HUES6 (cell line): Measurements from ENCODE around the gene IFNK.

ENCODE experiments used
- H3K27ac ChIP-seq: 2 replicates; pipeline ENCODE4 v1.7.0; 2013; ENCODE audit warnings: low read depth, mild to moderate bottlenecking, low read length, inconsistent platforms
- H3K27me3 ChIP-seq: 2 replicates; pipeline ENCODE4 v1.6.1; 2013; ENCODE audit warnings: low read length; ENCODE audit not compliant: control insufficient read depth, insufficient read depth
- H3K36me3 ChIP-seq: 2 replicates; pipeline ENCODE4 v1.6.1; 2013; ENCODE audit warnings: low read length; ENCODE audit not compliant: control insufficient read depth, insufficient read depth
- H3K4me1 ChIP-seq: 2 replicates; pipeline ENCODE4 v1.6.1; 2013; ENCODE audit warnings: low read length; ENCODE audit not compliant: control insufficient read depth, insufficient read depth
- H3K4me3 ChIP-seq: 2 replicates; pipeline ENCODE4 v1.5.1; 2013; ENCODE audit warnings: low read depth, low read length
- H3K9ac ChIP-seq: one replicate; pipeline ENCODE4 v1.6.1; 2013; ENCODE audit warnings: mild to moderate bottlenecking, low read length
- H3K9me3 ChIP-seq: 2 replicates; pipeline ENCODE4 v1.6.1; 2013; ENCODE audit warnings: low read depth, low read length; ENCODE audit not compliant: control insufficient read depth, insufficient read depth

Gene IFNK

GRCh38 chr9:27524236-27524635, at the start of gene IFNK:
Gene IFNK, plus strand, starts transcription at chr9:27524290. Its CDS starts 47 bp downstream, at chr9:27524337.
- H3K36me3 ChIP-seq, result no peaks in the 10 kb centered on the region

GRCh38 chr9:27474305-27474704, 49.8 kb upstream of the IFNK start:
- no peak overlapping the region for H3K4me3 ChIP-seq
- H3K27ac ChIP-seq, result no peak overlapping the region
- H3K9me3 ChIP-seq, result peaks cover 13% of the 10 kb centered on the region
- H3K36me3 ChIP-seq, result no peaks in the 10 kb centered on the region
- no peak overlapping the region for H3K9ac ChIP-seq
- H3K4me1 ChIP-seq, result peaks cover 23% of the 10 kb centered on the region
- no peaks in the 10 kb centered on the region for H3K27me3 ChIP-seq

More at GRCh38 chr9:27524236-27524635, at the start of gene IFNK:
- Histone ChIP-seq H3K9me3 (no peaks in the 10 kb centered on the region), H3K9ac (no peak within 1 kb of the TSS), H3K27me3 (peaks cover 10% of the 10 kb centered on the region; the same call in 1 of the 2 replicates), H3K27ac (no peak within 1 kb of the TSS), H3K4me3 (no peak within 1 kb of the TSS), H3K4me1 (peaks cover 33% of the 10 kb centered on the region)

- Histone ChIP-seq H3K36me3 (no peaks in the 10 kb centered on the region), H3K4me1 (peaks cover 22% of the 10 kb centered on the region), H3K27me3 (no peaks in the 10 kb centered on the region), H3K4me3 (no peak overlapping the region), H3K9ac (no peak overlapping the region), H3K27ac (no peak overlapping the region), H3K9me3 (peaks cover 17% of the 10 kb centered on the region)
Measured at GRCh38 chr9:27475057-27475595, 49.0 kb upstream of the IFNK start.

- Histone ChIP-seq H3K9ac (no peak overlapping the region), H3K36me3 (no peaks in the 10 kb centered on the region), H3K27ac (no peak overlapping the region), H3K4me1 (peaks cover 10% of the 10 kb centered on the region; the same call in 1 of the 2 replicates), H3K9me3 (peaks cover 17% of the 10 kb centered on the region), H3K27me3 (no peaks in the 10 kb centered on the region), H3K4me3 (no peak overlapping the region)
Measured at GRCh38 chr9:27476870-27477515, 47.1 kb upstream of the IFNK start.

- H3K9ac ChIP-seq, result no peak overlapping the region
- H3K27me3 ChIP-seq, result no peaks in the 10 kb centered on the region
- H3K4me3 ChIP-seq, result no peak overlapping the region
- H3K36me3 ChIP-seq, result no peaks in the 10 kb centered on the region
- peaks cover 17% of the 10 kb centered on the region for H3K9me3 ChIP-seq
- H3K27ac ChIP-seq, result no peak overlapping the region
- H3K4me1 ChIP-seq, result peaks cover 5% of the 10 kb centered on the region; the same call in 1 of the 2 replicates
Measured at GRCh38 chr9:27478322-27478721, 45.8 kb upstream of the IFNK start.

DNA sequence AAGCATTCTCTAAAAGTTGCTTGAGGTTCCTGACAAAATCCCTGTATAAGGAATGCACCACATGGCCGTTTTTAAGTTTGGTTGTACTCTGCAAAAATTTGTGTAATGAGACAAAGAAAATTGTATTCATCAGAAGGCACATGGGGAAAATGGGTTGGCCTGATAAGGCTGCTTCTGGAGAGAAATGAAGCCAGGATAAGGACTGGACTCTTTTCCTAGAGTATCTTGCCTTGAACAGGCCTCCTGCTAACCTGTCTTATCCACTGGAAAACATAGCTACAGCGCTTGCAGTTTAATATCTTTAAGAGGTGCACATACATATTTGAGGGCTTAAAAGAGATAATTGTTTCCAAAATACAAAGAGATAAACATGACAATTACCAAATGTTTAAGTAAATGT, 41.4 kb upstream of the IFNK start:
- Histone ChIP-seq H3K4me3 (no peak overlapping the region), H3K27me3 (no peaks in the 10 kb centered on the region), H3K36me3 (no peaks in the 10 kb centered on the region), H3K9me3 (peaks cover 17% of the 10 kb centered on the region), H3K4me1 (peaks cover 5% of the 10 kb centered on the region), H3K9ac (no peak overlapping the region), H3K27ac (no peak overlapping the region)

- H3K27me3 ChIP-seq, result no peaks in the 10 kb centered on the region
- H3K4me3 ChIP-seq, result no peak overlapping the region
- H3K9ac ChIP-seq, result no peak overlapping the region
- no peaks in the 10 kb centered on the region for H3K36me3 ChIP-seq
- peaks cover 9% of the 10 kb centered on the region for H3K4me1 ChIP-seq
- peaks cover 11% of the 10 kb centered on the region for H3K9me3 ChIP-seq
- no peak overlapping the region for H3K27ac ChIP-seq
Measured at GRCh38 chr9:27483576-27483975, 40.5 kb upstream of the IFNK start.

DNA sequence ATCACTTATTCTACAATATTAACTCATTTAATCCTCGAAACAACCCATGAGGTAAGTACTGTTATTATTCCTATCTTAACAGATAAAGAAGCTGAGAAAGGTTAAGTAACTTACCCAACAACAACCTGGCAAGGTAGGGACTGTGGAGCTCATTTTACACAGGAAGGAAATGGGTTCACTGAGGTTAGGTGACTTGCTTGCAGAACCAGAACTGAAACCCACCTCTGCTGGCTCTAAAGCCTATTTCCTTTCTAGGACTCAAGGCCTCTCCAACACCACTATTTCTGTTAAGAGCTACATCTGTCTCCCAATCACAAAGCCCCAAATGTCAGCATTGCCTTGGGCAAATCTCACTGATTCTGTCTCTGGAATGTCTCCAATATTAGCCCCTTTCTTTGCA, 38.9 kb upstream of the IFNK start:
- no peaks in the 10 kb centered on the region for H3K9me3 ChIP-seq
- H3K9ac ChIP-seq, result no peak overlapping the region
- no peaks in the 10 kb centered on the region for H3K36me3 ChIP-seq
- no peak overlapping the region for H3K27ac ChIP-seq
- H3K4me1 ChIP-seq, result peaks cover 21% of the 10 kb centered on the region
- H3K4me3 ChIP-seq, result no peak overlapping the region
- H3K27me3 ChIP-seq, result no peaks in the 10 kb centered on the region

GRCh38 chr9:27487128-27487640, 36.9 kb upstream of the IFNK start:
- H3K27me3 ChIP-seq, result no peaks in the 10 kb centered on the region
- no peaks in the 10 kb centered on the region for H3K36me3 ChIP-seq
- H3K4me3 ChIP-seq, result no peak overlapping the region
- no peak overlapping the region for H3K9ac ChIP-seq
- no peak overlapping the region for H3K27ac ChIP-seq
- peaks cover 21% of the 10 kb centered on the region for H3K4me1 ChIP-seq
- no peaks in the 10 kb centered on the region for H3K9me3 ChIP-seq

GRCh38 chr9:27487927-27488326, 36.2 kb upstream of the IFNK start:
- Histone ChIP-seq H3K9me3 (no peaks in the 10 kb centered on the region), H3K36me3 (no peaks in the 10 kb centered on the region), H3K27ac (no peak overlapping the region), H3K4me3 (no peak overlapping the region), H3K9ac (no peak overlapping the region), H3K4me1 (peaks cover 21% of the 10 kb centered on the region), H3K27me3 (no peaks in the 10 kb centered on the region)

DNA sequence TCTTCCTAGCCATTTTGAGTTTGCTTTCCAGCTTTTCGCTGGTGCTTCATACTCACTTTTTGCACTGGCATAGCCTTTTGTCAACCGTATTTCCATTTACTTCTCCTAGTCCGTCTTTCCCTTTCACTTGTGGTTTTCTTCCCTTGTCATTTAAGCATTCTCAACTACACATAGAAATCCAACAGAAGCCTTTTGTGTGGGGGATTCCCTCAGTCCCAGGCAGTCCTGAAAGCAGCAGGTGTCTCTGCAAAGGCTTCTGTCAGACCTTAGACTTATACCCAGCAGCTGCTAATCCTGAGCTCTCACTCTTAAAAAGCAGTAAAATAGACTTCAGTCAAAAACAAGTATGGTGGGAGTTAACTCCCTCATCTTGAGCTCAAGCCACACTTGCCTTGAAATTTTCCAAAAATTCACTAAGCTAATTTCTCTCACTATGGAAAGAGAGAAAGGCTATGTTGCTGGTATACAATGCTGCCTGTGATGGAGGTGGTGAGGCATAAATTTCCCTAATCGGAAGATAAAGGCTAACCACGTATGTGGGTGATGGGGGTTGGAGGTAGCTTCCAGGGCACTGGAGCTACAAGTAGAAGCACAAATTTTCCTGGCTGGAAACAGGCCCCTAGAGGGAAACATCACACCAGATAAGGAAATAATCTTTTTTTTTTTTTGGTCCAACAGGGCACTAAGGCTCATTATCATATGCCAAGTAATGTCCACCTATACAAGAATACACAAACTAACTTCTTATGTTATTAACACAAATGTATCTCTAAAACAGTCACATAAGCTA, 34.8 kb upstream of the IFNK start:
- no peak overlapping the region for H3K9ac ChIP-seq
- no peaks in the 10 kb centered on the region for H3K27me3 ChIP-seq
- no peak overlapping the region for H3K4me3 ChIP-seq
- H3K27ac ChIP-seq, result no peak overlapping the region
- H3K9me3 ChIP-seq, result 0 out of 2 replicates have a peak, but pooled peaks cover 2% of the 10 kb centered on the region
- H3K36me3 ChIP-seq, result no peaks in the 10 kb centered on the region
- peaks cover 21% of the 10 kb centered on the region for H3K4me1 ChIP-seq
